GM13977 (cell line): ENCODE measurements around the gene AKAP7.

Experiments used
- DNase-seq: peaks from one replicate; pipeline ENCODE4 v3.0.0; 2012; ENCODE audit warnings: low spot score
- CTCF ChIP-seq: IDR thresholded peaks from 2 replicates; pipeline ENCODE4 v1.5.1; 2012; ENCODE audit warnings: mild to moderate bottlenecking, control low read depth; ENCODE audit not compliant: insufficient read depth; ENCODE audit errors: extremely low read depth, missing control alignments
- in situ Hi-C: fragments of 300-500 bp; cut with MboI; formaldehyde crosslinking; loops from one replicate; pipeline ENCODE4 v1.12.0; 2022; ENCODE audit warnings: low sequenced_read_pairs, low pct_unique_long_range_greater_than_20kb, mixed read lengths, inconsistent platforms; ENCODE audit not compliant: unreplicated experiment

Gene AKAP7

GRCh38 chr6:131143319-131143718, 8.1 kb downstream of the AKAP7 start:
- TF ChIP-seq CTCF, result no peak
- in situ Hi-C loops, result no loop called here
- no peak for DNase-seq

GRCh38 chr6:131146865-131147264, 11.6 kb downstream of the AKAP7 start:
- in situ Hi-C loops, result no loop called here
- TF ChIP-seq CTCF, result no peak
- DNase-seq, result no peak

- TF ChIP-seq CTCF, result no peak
- no peak for DNase-seq
- in situ Hi-C loops, result no loop called here
These were observed 21.1 kb downstream of the AKAP7 start for GRCh38 chr6:131156411-131156810.

GRCh38 chr6:131159578-131159977, 24.3 kb downstream of the AKAP7 start:
- in situ Hi-C loops, result no loop called here
- no peak for DNase-seq
- TF ChIP-seq CTCF, result no peak

GRCh38 chr6:131160254-131160758, 25.0 kb downstream of the AKAP7 start:
- no peak for DNase-seq
- in situ Hi-C loops, result no loop called here
- no peak for TF ChIP-seq CTCF

- in situ Hi-C loops, result no loop called here
- TF ChIP-seq CTCF, result no peak
- DNase-seq, result no peak
These were observed 26.7 kb downstream of the AKAP7 start for GRCh38 chr6:131161987-131162386.

GRCh38 chr6:131163886-131164285, 28.6 kb downstream of the AKAP7 start:
- TF ChIP-seq CTCF, result no peak
- no peak for DNase-seq
- in situ Hi-C loops, result no loop called here
